HL-60 (cell line): ENCODE results near the gene FOXF2.

ENCODE experiments used
- DNase-seq, 2 experiments: peaks; one replicate each; pipeline ENCODE4 v3.0.0-alpha.2; 2010 to 2020; ENCODE audit warnings: low read depth in 1 of 2, low spot score in 1 of 2
- H3K27ac ChIP-seq: fragments of 250-450 bp; sonication (Bioruptor Pico); replicated peaks from 2 replicates; pipeline ENCODE4 v1.5.1; 2020; ENCODE audit warnings: mild to moderate bottlenecking, moderate library complexity
- H3K27me3 ChIP-seq: fragments of 250-450 bp; sonication (Bioruptor Pico); 2 replicates; pipeline ENCODE4 v1.5.1; 2021; ENCODE audit warnings: mild to moderate bottlenecking, moderate library complexity; ENCODE audit not compliant: insufficient read depth, poor library complexity, severe bottlenecking
- H3K4me3 ChIP-seq: replicated peaks from 2 replicates; pipeline ENCODE4 v1.5.1; 2011; ENCODE audit warnings: mild to moderate bottlenecking, control low read depth, low read length; ENCODE audit not compliant: insufficient read depth
- CTCF ChIP-seq: IDR thresholded peaks from one replicate; pipeline ENCODE4 v1.5.1; 2011; ENCODE audit warnings: low read length, control low read depth, inconsistent platforms; ENCODE audit not compliant: insufficient read depth
- GABPA ChIP-seq: IDR thresholded peaks from 2 replicates; pipeline ENCODE4 v1.6.1; 2012; ENCODE audit warnings: low read depth
- POLR2AphosphoS5 ChIP-seq: IDR thresholded peaks from 2 replicates; pipeline ENCODE4 v1.6.1; 2012; ENCODE audit warnings: low read depth
- REST ChIP-seq: IDR thresholded peaks from 2 replicates; pipeline ENCODE4 v1.6.1; 2012; ENCODE audit warnings: low read depth; ENCODE audit not compliant: insufficient replicate concordance
- SPI1 ChIP-seq: IDR thresholded peaks from 2 replicates; pipeline ENCODE4 v1.6.1; 2012; ENCODE audit warnings: low read depth, mild to moderate bottlenecking, borderline replicate concordance

FOXF2 gene

GRCh38 chr6:1417718-1418117 lies 28.3 kb downstream of the FOXF2 start:
- TF ChIP-seq SPI1 (no peak), GABPA (no peak), REST (no peak), POLR2AphosphoS5 (no peak), CTCF (no peak)
- no peak overlapping the region for H3K4me3 ChIP-seq
- no peak overlapping the region for H3K27ac ChIP-seq
- no peaks in the 10 kb centered on the region for H3K27me3 ChIP-seq
- no peak for DNase-seq

GRCh38 chr6:1418471-1419191 lies 29.3 kb downstream of the FOXF2 start:
- Histone ChIP-seq H3K4me3 (no peak overlapping the region), H3K27me3 (no peaks in the 10 kb centered on the region), H3K27ac (no peak overlapping the region)
- TF ChIP-seq SPI1, result no peak
- no peak for TF ChIP-seq POLR2AphosphoS5
- no peak for TF ChIP-seq CTCF
- TF ChIP-seq REST, result no peak
- TF ChIP-seq GABPA, result no peak
- DNase-seq, result peak in 1 of 2 experiments; percentile 40

GRCh38 chr6:1420382-1420781 lies 31.0 kb downstream of the FOXF2 start:
- no peak for DNase-seq
- TF ChIP-seq REST (no peak), CTCF (no peak), GABPA (no peak), SPI1 (no peak), POLR2AphosphoS5 (no peak)

More at GRCh38 chr6:1420382-1420781, 31.0 kb downstream of the FOXF2 start:
- Histone ChIP-seq H3K4me3 (no peak overlapping the region), H3K27ac (no peak overlapping the region), H3K27me3 (no peaks in the 10 kb centered on the region)
